BJ (cell line): Measurements from ENCODE around the gene ADAM15. TPM values are rescaled to one million over a fixed set of nuclear protein-coding genes. Genes with fewer than 3 reads are reported as not detected.

Experiments
- CTCF ChIA-PET: fragments of 350-600 bp; formaldehyde crosslinking; extraction: SDS; loops from one replicate; lab custom pipeline; 2021; ENCODE audit warnings: antibody characterized with exemption, inconsistent platforms; lab: Yijun Ruan, JAX
- POLR2A ChIA-PET: fragments of 300-600 bp; sonication (Branson Sonifier 250); formaldehyde crosslinking; extraction: SDS; loops from one replicate; lab custom pipeline; 2021; ENCODE audit warnings: antibody characterized with exemption; lab: Charles Lee
- DNase-seq: peaks from one replicate; pipeline ENCODE4 v3.0.0-alpha.2; 2011; ENCODE audit warnings: low read depth
- H3K27me3 ChIP-seq: 2 replicates; pipeline ENCODE4 v1.6.0; 2011; ENCODE audit warnings: low read length; ENCODE audit not compliant: control insufficient read depth, insufficient read depth
- H3K36me3 ChIP-seq: 2 replicates; pipeline ENCODE4 v1.5.1; 2011; ENCODE audit warnings: low read length; ENCODE audit not compliant: control insufficient read depth, insufficient read depth
- H3K4me3 ChIP-seq: 2 replicates; pipeline ENCODE4 v1.5.1; 2011; ENCODE audit warnings: low read depth, mild to moderate bottlenecking, control low read depth, low read length
- CTCF ChIP-seq: IDR thresholded peaks from 2 replicates; pipeline ENCODE4 v1.5.1; 2011; ENCODE audit warnings: low read depth, mild to moderate bottlenecking, control low read depth, inconsistent platforms, low read length, moderate library complexity; ENCODE audit not compliant: insufficient read depth
- polyA plus RNA-seq: library from polyadenylated mRNA; depleted of rRNA; stranded (reverse); fragments of >200 nt; gene quantifications from 2 replicates; pipeline ENCODE4 v1.2.3, GENCODE V29; 2011

ADAM15 gene
- polyA plus RNA-seq, 1 experiment: 88.8 TPM

- no peak for DNase-seq
- ChIA-PET CTCF (interaction anchor here (1.0 to 1.5 kb wide), 2 partner anchors 10 to 12 kb away, joined by 3 to 4 read pairs; no protein-coding TSS in a partner anchor), POLR2A (no interaction called here)
- H3K4me3 ChIP-seq: no peak overlapping the region
- H3K27me3 ChIP-seq: no peaks in the 10 kb centered on the region
- no peaks in the 10 kb centered on the region for H3K36me3 ChIP-seq
- no peak for TF ChIP-seq CTCF
Observed at GRCh38 chr1:155026154-155026553, 25.0 kb upstream of the ADAM15 start.

- no peak for TF ChIP-seq CTCF
- DNase-seq: no peak
- CTCF ChIA-PET: interaction anchor here (1.0 to 1.5 kb wide), 2 partner anchors 10 to 12 kb away, joined by 3 to 4 read pairs; no protein-coding TSS in a partner anchor
- Histone ChIP-seq H3K36me3 (no peaks in the 10 kb centered on the region), H3K4me3 (no peak overlapping the region), H3K27me3 (no peaks in the 10 kb centered on the region)
- POLR2A ChIA-PET: no interaction called here
Observed at GRCh38 chr1:155026588-155026987, 24.5 kb upstream of the ADAM15 start.

- Histone ChIP-seq H3K4me3 (no peak overlapping the region), H3K27me3 (0 out of 2 replicates have a peak, but pooled peaks cover 1% of the 10 kb centered on the region), H3K36me3 (no peaks in the 10 kb centered on the region)
- DNase-seq: no peak
- CTCF ChIA-PET: interaction anchor here (0.7 to 6.9 kb wide), 2 partner anchors 12 to 15 kb away, joined by 3 to 31 read pairs; no protein-coding TSS in a partner anchor
- no peak for TF ChIP-seq CTCF
- POLR2A ChIA-PET: no interaction called here
Observed at GRCh38 chr1:155029513-155030242, 21.4 kb upstream of the ADAM15 start.

GRCh38 chr1:155030243-155030795 is 20.8 kb upstream of the ADAM15 start:
- Histone ChIP-seq H3K4me3 (no peak overlapping the region), H3K36me3 (no peaks in the 10 kb centered on the region), H3K27me3 (0 out of 2 replicates have a peak, but pooled peaks cover 1% of the 10 kb centered on the region)
- ChIA-PET CTCF (interaction anchor here (0.7 to 6.9 kb wide), 3 partner anchors 13 to 21 kb away, joined by 3 to 31 read pairs (median 3); partner anchors contain the start of gene ADAM15), POLR2A (no interaction called here)
- no peak for TF ChIP-seq CTCF
- no peak for DNase-seq

DNA sequence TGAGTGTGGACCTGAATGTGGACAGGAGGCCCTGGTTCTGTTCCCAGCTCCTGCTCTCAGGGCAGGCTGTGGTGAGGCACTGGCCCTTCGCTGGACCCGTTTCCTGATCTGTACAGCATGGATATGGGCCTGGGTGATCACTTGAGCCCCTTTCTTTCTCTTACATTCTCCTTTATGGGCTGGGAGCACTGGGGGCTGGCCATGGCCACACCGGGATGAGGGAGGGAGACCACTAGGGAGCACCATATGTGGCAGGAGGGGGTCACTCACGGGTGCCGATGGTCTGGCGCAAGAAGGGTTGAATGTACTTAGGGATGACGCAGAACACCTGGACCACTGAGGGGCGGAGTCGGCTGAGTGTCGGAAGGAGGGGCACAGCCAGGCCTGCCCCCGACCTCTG is 20.2 kb upstream of the ADAM15 start:
- Histone ChIP-seq H3K4me3 (no peak overlapping the region), H3K36me3 (no peaks in the 10 kb centered on the region), H3K27me3 (peaks cover 1% of the 10 kb centered on the region; the same call in 1 of the 2 replicates)
- no peak for DNase-seq
- ChIA-PET CTCF (interaction anchor here (0.7 to 6.9 kb wide), 2 partner anchors 14 to 21 kb away, joined by 3 to 31 read pairs; partner anchors contain the start of gene ADAM15), POLR2A (no interaction called here)
- no peak for TF ChIP-seq CTCF
